Upper lobe of left lung (tissue), 6 donors: ENCODE measurements around the gene FAM161A. TPM values are rescaled to one million over a fixed set of nuclear protein-coding genes. Genes with fewer than 3 reads are reported as not detected.
A peak's percentile ranks its signal among the peaks of the same experiment; 100 is the strongest.
"Not testable (repeated sequence)": the region's sequence is repeated elsewhere in the genome, so short reads cannot be mapped to it uniquely, and the experiment has no call there.

ENCODE experiments used
- ATAC-seq, 2 donors: fragments of 200-7000 bp; cut with Tn5 transposase; one replicate each; pipeline ENCODE4 v1.9.1; 2022; ENCODE audit warnings: mild to moderate bottlenecking in 2 of 2, moderate library complexity in 2 of 2; ENCODE audit not compliant: low FRiP score in 2 of 2
- DNase-seq, 2 donors: peaks; one replicate each; pipeline ENCODE4 v3.0.0-alpha.2; 2019 to 2020
- H3K27ac ChIP-seq, 4 donors: fragments of 200-600 bp; sonication (generic); one replicate each; pipeline ENCODE4 v1.5.1; 2016 to 2019
- H3K27me3 ChIP-seq, 4 donors: fragments of 200-600 bp; sonication (generic); one replicate each; pipeline ENCODE4 v1.5.1; 2017 to 2019
- H3K36me3 ChIP-seq, 4 donors: fragments of 200-600 bp; sonication (generic); one replicate each; pipeline ENCODE4 v1.5.1; 2016 to 2019
- H3K4me1 ChIP-seq, 4 donors: fragments of 200-600 bp; sonication (generic); one replicate each; pipeline ENCODE4 v1.5.1; 2018 to 2019
- H3K4me3 ChIP-seq, 4 donors: fragments of 200-600 bp; sonication (generic); one replicate each; pipeline ENCODE4 v1.5.1; 2017 to 2019; ENCODE audit warnings: mild to moderate bottlenecking in 2 of 4, moderate library complexity in 1 of 4
- H3K9me3 ChIP-seq, 4 donors: fragments of 200-600 bp; sonication (generic); one replicate each; pipeline ENCODE4 v1.5.1; 2018 to 2019
- EP300 ChIP-seq, 4 donors: sonication (generic); formaldehyde crosslinking; IDR thresholded peaks; one replicate each; pipeline ENCODE4 v1.5.1; 2017; ENCODE audit warnings: antibody characterized with exemption in 4 of 4, control low read depth in 2 of 4
- POLR2A ChIP-seq, 4 donors: fragments of 450-650 bp; IDR thresholded peaks; one replicate each; pipeline ENCODE4 v1.5.1; 2016 to 2017; ENCODE audit warnings: antibody characterized with exemption in 4 of 4, mild to moderate bottlenecking in 2 of 4
- POLR2AphosphoS5 ChIP-seq, 2 donors: sonication (generic); formaldehyde crosslinking; IDR thresholded peaks; one replicate each; pipeline ENCODE4 v1.5.1; 2017; ENCODE audit warnings: antibody characterized with exemption in 2 of 2
- WGBS, 2 donors: methylation state at CpG; one replicate each; pipeline ENCODE4 v1.1.5; 2017 to 2018; 5-methylcytosine and 5-hydroxymethylcytosine counted together
- total RNA-seq, 6 donors: library from RNA; depleted of rRNA in 4 of 6; stranded (reverse); fragments of >200 nt in 4 of 6; gene quantifications; one replicate each; pipeline versions ENCODE4 v1.1.0 to v1.2.1, GENCODE V29; 2016 to 2021
- TF ChIP-seq, protein P1 (sequence below), 6 experiments: fragments of 450-650 bp in 4 of 6; fragments of 200-600 bp in 2 of 6; sonication (generic) in 2 of 6; IDR thresholded peaks; one replicate each; pipeline ENCODE4 v1.5.1; 2016 to 2019; ENCODE audit warnings: antibody characterized with exemption in 6 of 6
- donor health status: DM: no; HTN: no; CAD: no; lungs with moderate emphysema.
- donor health status: DM: no; HTN: yes; CAD: no; lungs with severe emphysema.

The FAM161A gene
- total RNA-seq, 6 donors from 2014 or later: 1.7 to 7.2 (median 2.7) TPM

DNA sequence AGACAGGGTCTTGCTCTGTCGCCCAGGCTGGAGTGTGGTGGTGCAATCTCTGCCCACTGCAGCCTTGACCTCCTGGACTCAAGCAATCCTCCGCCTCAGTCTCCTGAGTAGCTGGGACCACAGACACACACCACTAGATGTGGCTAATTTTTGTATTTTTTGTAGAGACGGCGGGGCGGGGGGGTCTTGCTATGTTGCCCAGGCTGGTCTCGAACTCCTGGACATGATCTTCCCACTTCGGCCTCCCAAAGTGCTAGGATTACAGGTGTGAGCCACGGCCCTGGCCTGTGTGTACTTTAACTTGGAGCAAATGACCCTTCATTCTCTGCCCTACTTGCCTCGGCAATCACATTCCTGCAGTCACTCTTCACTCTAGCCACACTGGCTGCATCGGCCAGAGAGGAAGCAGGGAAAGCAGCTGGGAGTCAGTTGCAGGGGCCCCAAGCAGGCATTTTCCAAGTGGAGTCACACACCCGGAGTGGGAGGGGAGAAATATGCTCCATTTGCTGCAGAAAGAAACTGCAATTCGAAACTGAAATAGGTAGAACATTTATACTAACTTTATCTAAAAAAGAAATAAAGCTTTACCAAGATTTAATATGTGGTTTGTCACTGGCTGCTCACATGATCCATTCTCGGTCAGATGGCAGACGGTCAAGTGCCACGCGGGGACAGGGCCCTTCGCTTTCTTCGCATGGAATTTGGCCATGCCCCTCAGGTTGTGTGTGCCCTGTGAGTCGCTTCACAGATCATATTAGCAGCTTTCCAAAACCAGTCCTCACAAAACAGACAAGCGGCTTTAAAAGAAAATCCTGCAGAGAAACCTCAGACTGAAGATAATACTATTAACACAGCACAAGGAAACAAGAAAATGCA is 37.1 kb downstream of the FAM161A start:
- H3K4me1 ChIP-seq: no peaks in the 10 kb centered on the region
- no peaks in the 10 kb centered on the region for H3K36me3 ChIP-seq
- TF ChIP-seq POLR2A (IDR thresholded peaks at IDR 0.05): no peak
- TF ChIP-seq POLR2AphosphoS5 (IDR thresholded peaks at IDR 0.05): no peak
- TF ChIP-seq, protein P1, sequence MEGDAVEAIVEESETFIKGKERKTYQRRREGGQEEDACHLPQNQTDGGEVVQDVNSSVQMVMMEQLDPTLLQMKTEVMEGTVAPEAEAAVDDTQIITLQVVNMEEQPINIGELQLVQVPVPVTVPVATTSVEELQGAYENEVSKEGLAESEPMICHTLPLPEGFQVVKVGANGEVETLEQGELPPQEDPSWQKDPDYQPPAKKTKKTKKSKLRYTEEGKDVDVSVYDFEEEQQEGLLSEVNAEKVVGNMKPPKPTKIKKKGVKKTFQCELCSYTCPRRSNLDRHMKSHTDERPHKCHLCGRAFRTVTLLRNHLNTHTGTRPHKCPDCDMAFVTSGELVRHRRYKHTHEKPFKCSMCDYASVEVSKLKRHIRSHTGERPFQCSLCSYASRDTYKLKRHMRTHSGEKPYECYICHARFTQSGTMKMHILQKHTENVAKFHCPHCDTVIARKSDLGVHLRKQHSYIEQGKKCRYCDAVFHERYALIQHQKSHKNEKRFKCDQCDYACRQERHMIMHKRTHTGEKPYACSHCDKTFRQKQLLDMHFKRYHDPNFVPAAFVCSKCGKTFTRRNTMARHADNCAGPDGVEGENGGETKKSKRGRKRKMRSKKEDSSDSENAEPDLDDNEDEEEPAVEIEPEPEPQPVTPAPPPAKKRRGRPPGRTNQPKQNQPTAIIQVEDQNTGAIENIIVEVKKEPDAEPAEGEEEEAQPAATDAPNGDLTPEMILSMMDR (IDR thresholded peaks at IDR 0.05): no peak
- no peak for TF ChIP-seq EP300 (IDR thresholded peaks at IDR 0.05)
- 73% methylated on average over 20 of the region's 20 CpGs for WGBS, 2 donors
- no peaks in the 10 kb centered on the region for H3K27me3 ChIP-seq
- H3K27ac ChIP-seq: no peak overlapping the region
- no peaks in the 10 kb centered on the region for H3K9me3 ChIP-seq
- no peak overlapping the region for H3K4me3 ChIP-seq
- ATAC-seq (peak in 1 of 2 donors; percentile 72), DNase-seq (peak in 1 of 2 donors; percentile 25)

DNA sequence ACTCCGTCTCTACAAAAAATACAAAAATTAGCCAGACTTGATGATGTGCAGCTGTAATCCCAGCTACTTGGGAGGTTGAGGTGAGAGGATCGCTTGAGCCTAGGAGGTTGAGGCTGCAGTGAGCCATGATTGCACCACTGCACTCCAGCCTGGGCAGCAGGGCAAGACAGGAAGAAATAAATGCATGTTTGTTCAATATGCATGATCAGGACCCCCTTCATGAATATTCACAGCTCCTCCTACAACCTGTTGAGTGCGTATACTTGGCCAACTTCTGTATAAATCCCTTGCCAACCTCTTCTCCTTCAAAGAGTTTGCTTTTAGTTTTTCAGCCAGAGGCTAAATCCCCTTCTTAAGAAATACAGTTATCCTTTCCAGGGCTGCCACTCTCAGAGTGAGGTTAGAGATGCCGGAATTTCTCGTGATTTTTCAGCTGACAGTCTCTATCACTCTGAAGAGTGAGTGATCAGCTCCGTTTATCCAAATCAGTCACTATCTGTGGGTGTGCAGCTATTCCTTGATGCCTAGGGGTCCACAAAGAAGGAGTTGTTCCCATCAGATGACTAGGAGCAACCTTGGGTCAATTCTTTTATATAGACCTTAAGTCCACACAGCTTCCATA is 39.2 kb downstream of the FAM161A start:
- ATAC-seq (no peak), DNase-seq (no peak)
- H3K4me1 ChIP-seq: no peaks in the 10 kb centered on the region
- 77 to 80% methylated on average over 6 of the region's 6 CpGs for WGBS, 2 donors
- TF ChIP-seq, protein P1 (IDR thresholded peaks at IDR 0.05): no peak
- no peak for TF ChIP-seq POLR2AphosphoS5 (IDR thresholded peaks at IDR 0.05)
- no peak for TF ChIP-seq EP300 (IDR thresholded peaks at IDR 0.05)
- TF ChIP-seq POLR2A (IDR thresholded peaks at IDR 0.05): no peak
- no peaks in the 10 kb centered on the region for H3K9me3 ChIP-seq
- H3K4me3 ChIP-seq: no peak overlapping the region
- no peak overlapping the region for H3K27ac ChIP-seq
- H3K36me3 ChIP-seq: no peaks in the 10 kb centered on the region
- H3K27me3 ChIP-seq: no peaks in the 10 kb centered on the region

DNA sequence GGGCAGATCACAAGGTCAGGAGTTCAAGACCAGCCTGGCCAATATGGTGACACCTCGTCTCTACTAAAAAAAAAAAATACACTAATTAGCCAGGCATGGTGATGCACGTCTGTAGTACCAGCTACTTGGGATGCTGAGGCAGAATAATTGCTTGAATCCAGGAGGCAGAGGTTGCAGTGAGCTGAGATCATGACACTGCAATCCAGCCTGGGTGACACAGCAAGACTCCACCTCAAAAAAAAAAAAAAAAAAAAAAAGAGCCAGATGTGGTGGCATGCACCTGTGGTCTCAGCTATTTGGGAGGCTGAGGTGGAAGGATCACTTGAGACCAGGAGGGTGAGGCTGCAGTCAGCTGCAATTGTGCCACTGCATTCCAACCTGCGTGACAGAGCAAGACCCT is 40.5 kb downstream of the FAM161A start:
- ATAC-seq, H3K27ac ChIP-seq, H3K36me3 ChIP-seq, H3K9me3 ChIP-seq, H3K4me3 ChIP-seq, H3K27me3 ChIP-seq, DNase-seq, H3K4me1 ChIP-seq: not testable (repeated sequence)
- 95 to 100% methylated on average over 3 of the region's 3 CpGs for WGBS, 2 donors

DNA sequence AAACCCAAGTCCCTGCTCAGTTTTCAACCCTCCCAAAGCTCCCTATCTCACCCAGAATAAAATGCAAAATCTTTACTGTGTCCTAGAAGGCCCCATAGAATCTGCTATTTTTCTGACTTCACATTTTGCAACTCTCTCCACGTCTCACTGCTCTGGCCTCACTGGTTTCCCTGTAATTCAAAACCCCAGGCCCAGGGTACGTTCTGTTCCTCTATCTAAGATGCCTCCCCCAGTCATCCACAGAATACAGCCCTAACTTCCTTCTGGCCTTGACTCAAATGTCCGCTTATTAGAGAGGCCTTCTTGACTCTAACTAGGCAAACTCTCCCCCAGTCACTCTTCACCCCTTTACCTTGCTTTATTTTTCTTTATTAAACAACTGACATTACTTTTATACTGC is 42.0 kb downstream of the FAM161A start:
- no peaks in the 10 kb centered on the region for H3K4me1 ChIP-seq
- TF ChIP-seq POLR2A (IDR thresholded peaks at IDR 0.05) (no peak), EP300 (IDR thresholded peaks at IDR 0.05) (no peak)
- no peaks in the 10 kb centered on the region for H3K27me3 ChIP-seq
- H3K27ac ChIP-seq: no peak overlapping the region
- no peak for DNase-seq
- 75 to 81% methylated on average over 3 of the region's 3 CpGs for WGBS, 2 donors
- ATAC-seq: no peak
- no peak overlapping the region for H3K4me3 ChIP-seq
- no peaks in the 10 kb centered on the region for H3K9me3 ChIP-seq
- H3K36me3 ChIP-seq: no peaks in the 10 kb centered on the region

DNA sequence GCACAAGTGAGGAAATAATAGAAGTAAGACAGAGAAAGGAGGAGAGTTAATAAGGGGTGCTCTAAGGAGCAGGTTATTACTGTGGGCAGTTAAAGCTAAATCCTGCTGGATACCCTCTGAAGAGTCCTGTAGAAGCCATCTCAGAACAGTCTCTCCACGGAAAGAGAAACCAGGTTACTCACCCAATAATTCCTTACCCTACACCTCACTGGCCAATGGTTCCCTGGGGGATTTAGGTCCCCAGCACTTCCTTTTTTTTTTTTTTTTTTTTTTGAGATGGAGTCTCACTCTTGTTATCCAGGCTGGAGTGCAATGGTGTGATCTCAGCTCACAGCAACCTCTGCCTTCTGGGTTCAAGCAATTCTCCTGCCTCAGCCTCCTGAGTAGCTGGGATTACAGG is 43.7 kb downstream of the FAM161A start:
- not testable (repeated sequence) for ATAC-seq, H3K36me3 ChIP-seq, H3K4me3 ChIP-seq, H3K4me1 ChIP-seq, H3K27ac ChIP-seq, H3K27me3 ChIP-seq, DNase-seq, H3K9me3 ChIP-seq
- 90 to 91% methylated on average over 1 of the region's 1 CpG for WGBS, 2 donors

DNA sequence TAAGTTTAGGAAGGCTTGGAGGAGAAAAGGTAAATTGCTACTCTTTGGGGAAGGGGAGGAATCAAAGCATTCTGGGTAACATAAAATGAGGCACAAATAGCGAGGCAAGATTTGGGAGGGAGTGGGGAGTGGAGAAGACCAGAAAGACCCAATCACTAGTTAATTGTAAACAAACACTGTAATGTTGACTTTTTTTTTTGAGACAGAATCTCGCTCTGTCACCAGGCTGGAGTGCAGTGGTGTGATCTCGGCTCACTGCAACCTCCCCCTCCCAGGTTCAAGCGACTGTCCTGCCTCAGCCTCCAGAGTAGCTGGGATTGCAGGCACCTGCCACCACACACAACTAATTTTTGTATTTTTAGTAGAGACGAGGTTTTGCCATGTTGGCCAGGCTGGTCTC is 45.2 kb downstream of the FAM161A start:
- H3K36me3 ChIP-seq, H3K9me3 ChIP-seq, H3K27ac ChIP-seq, H3K4me3 ChIP-seq, H3K27me3 ChIP-seq, ATAC-seq, DNase-seq, H3K4me1 ChIP-seq: not testable (repeated sequence)
- WGBS, 2 donors: 74 to 80% methylated on average over 5 of the region's 5 CpGs
